Measurements from ENCODE around the gene KLHL17.
"Not testable (repeated sequence)": the region's sequence is repeated elsewhere in the genome, so short reads cannot be mapped to it uniquely, and the experiment has no call there.

Gene KLHL17

GRCh38 chr1:982765-983436, 22.5 kb downstream of the KLHL17 start:
- DNase-seq (ENCODE audit: low read depth), result no peak

GRCh38 chr1:983798-984475, 23.6 kb downstream of the KLHL17 start:
- DNase-seq (ENCODE audit: low read depth), result peak; percentile 52

- DNase-seq (ENCODE audit: low read depth), result no peak
These were observed 24.1 kb downstream of the KLHL17 start for GRCh38 chr1:984476-984814.

- no peak for DNase-seq (ENCODE audit: low read depth)
These were observed 24.7 kb downstream of the KLHL17 start for GRCh38 chr1:985126-985525.

GRCh38 chr1:988061-988460, 27.7 kb downstream of the KLHL17 start:
- not testable (repeated sequence) for DNase-seq (ENCODE audit: low read depth)

GRCh38 chr1:991275-991674, 30.9 kb downstream of the KLHL17 start:
- not testable (repeated sequence) for DNase-seq (ENCODE audit: low read depth)

- no peak for DNase-seq (ENCODE audit: low read depth)
These were observed 31.5 kb downstream of the KLHL17 start for GRCh38 chr1:991895-992294.

- no peak for DNase-seq (ENCODE audit: low read depth)
These were observed 32.0 kb downstream of the KLHL17 start for GRCh38 chr1:992362-992761.

GRCh38 chr1:993379-993995, 33.1 kb downstream of the KLHL17 start:
- DNase-seq (ENCODE audit: low read depth), result no peak

GRCh38 chr1:994546-994945, 34.2 kb downstream of the KLHL17 start:
- not testable (repeated sequence) for DNase-seq (ENCODE audit: low read depth)

GRCh38 chr1:995665-996633, 35.6 kb downstream of the KLHL17 start:
- DNase-seq (ENCODE audit: low read depth), result no peak

GRCh38 chr1:996851-997712, 36.7 kb downstream of the KLHL17 start:
- DNase-seq (ENCODE audit: low read depth), result no peak

GRCh38 chr1:997713-997992, 37.3 kb downstream of the KLHL17 start:
- DNase-seq (ENCODE audit: low read depth), result no peak

GRCh38 chr1:997993-998744, 37.8 kb downstream of the KLHL17 start:
- DNase-seq (ENCODE audit: low read depth), result no peak

- no peak for DNase-seq (ENCODE audit: low read depth)
These were observed 38.3 kb downstream of the KLHL17 start for GRCh38 chr1:998745-998994.

GRCh38 chr1:998995-999724, 38.8 kb downstream of the KLHL17 start:
- DNase-seq (ENCODE audit: low read depth), result no peak

- no peak for DNase-seq (ENCODE audit: low read depth)
These were observed 39.5 kb downstream of the KLHL17 start, which contains the start of gene HES4 for GRCh38 chr1:999725-1000356. Gene HES4, minus strand, starts transcription at chr1:1000097. Its CDS starts 124 bp downstream, at chr1:999973.

- peak; percentile 50 for DNase-seq (ENCODE audit: low read depth)
These were observed 40.1 kb downstream of the KLHL17 start for GRCh38 chr1:1000357-1001056.
